GM19025 (cell line): ENCODE data around the gene SNRNP48.

Experiments used
- ATAC-seq: cut with Tn5 transposase; IDR thresholded peaks from one replicate; pipeline ENCODE4 v1.9.1; 2021; ENCODE audit warnings: mild to moderate bottlenecking, low read depth, moderate library complexity; ENCODE audit not compliant: unreplicated experiment

The SNRNP48 gene

GRCh38 chr6:7639427-7639826 lies 49.4 kb downstream of the SNRNP48 start:
- no peak for ATAC-seq

- no peak for ATAC-seq
Observed at GRCh38 chr6:7640016-7640415, 50.0 kb downstream of the SNRNP48 start.

- ATAC-seq, result no peak
Observed at GRCh38 chr6:7640607-7641577, 50.9 kb downstream of the SNRNP48 start.

GRCh38 chr6:7642791-7643190 lies 52.8 kb downstream of the SNRNP48 start:
- ATAC-seq, result no peak

GRCh38 chr6:7644417-7644816 lies 54.4 kb downstream of the SNRNP48 start:
- no peak for ATAC-seq

GRCh38 chr6:7646394-7646793 lies 56.4 kb downstream of the SNRNP48 start:
- ATAC-seq, result no peak

- no peak for ATAC-seq
Observed at GRCh38 chr6:7647504-7647903, 57.5 kb downstream of the SNRNP48 start.

- ATAC-seq, result no peak
Observed at GRCh38 chr6:7649037-7649810, 59.2 kb downstream of the SNRNP48 start.

- no peak for ATAC-seq
Observed at GRCh38 chr6:7650878-7651277, 60.9 kb downstream of the SNRNP48 start.

- ATAC-seq, result no peak
Observed at GRCh38 chr6:7652957-7653356, 63.0 kb downstream of the SNRNP48 start.

- ATAC-seq, result no peak
Observed at GRCh38 chr6:7656355-7656754, 66.4 kb downstream of the SNRNP48 start.

GRCh38 chr6:7658543-7658942 lies 68.5 kb downstream of the SNRNP48 start:
- no peak for ATAC-seq

GRCh38 chr6:7661364-7661763 lies 71.4 kb downstream of the SNRNP48 start:
- ATAC-seq, result no peak
